Endodermal cell (in vitro differentiated cells): ENCODE measurements around the gene ITFG1. TPM values are rescaled to one million over a fixed set of nuclear protein-coding genes. Genes with fewer than 3 reads are reported as not detected.

Experiments
- DNase-seq: peaks from one replicate; pipeline ENCODE4 v3.0.0-alpha.2; 2017
- H3K27ac ChIP-seq: 2 replicates; pipeline ENCODE4 v1.5.1; 2013; ENCODE audit warnings: mild to moderate bottlenecking, low read depth, low read length, moderate library complexity
- H3K27me3 ChIP-seq: 2 replicates; pipeline ENCODE4 v1.6.1; 2013; ENCODE audit warnings: mild to moderate bottlenecking, low read length, moderate library complexity; ENCODE audit not compliant: insufficient read depth, control insufficient read depth, poor library complexity, severe bottlenecking
- H3K36me3 ChIP-seq: 2 replicates; pipeline ENCODE4 v1.7.0; 2013; ENCODE audit warnings: mild to moderate bottlenecking, low read length, moderate library complexity; ENCODE audit not compliant: control insufficient read depth, insufficient read depth
- H3K4me1 ChIP-seq: one replicate; pipeline ENCODE4 v1.7.0; 2013; ENCODE audit warnings: low read length; ENCODE audit not compliant: control insufficient read depth, insufficient read depth
- H3K4me3 ChIP-seq: 2 replicates; pipeline ENCODE4 v1.5.1; 2013; ENCODE audit warnings: mild to moderate bottlenecking, low read length, moderate library complexity
- H3K9ac ChIP-seq: 2 replicates; pipeline ENCODE4 v1.6.1; 2013; ENCODE audit warnings: mild to moderate bottlenecking, low read length, moderate library complexity; ENCODE audit not compliant: poor library complexity, severe bottlenecking; ENCODE audit errors: extremely low read depth
- H3K9me3 ChIP-seq: 2 replicates; pipeline ENCODE4 v1.6.1; 2013; ENCODE audit warnings: mild to moderate bottlenecking, low read length, moderate library complexity; ENCODE audit not compliant: control insufficient read depth
- H3K27ac Mint-ChIP-seq: 2 replicates; pipeline ENCODE4 v1.8.0; 2020; ENCODE audit warnings: mixed read lengths
- H3K27me3 Mint-ChIP-seq: 2 replicates; pipeline ENCODE4 v1.8.0; 2021; ENCODE audit warnings: mild to moderate bottlenecking, mixed read lengths; ENCODE audit not compliant: insufficient read depth
- H3K36me3 Mint-ChIP-seq: 2 replicates; pipeline ENCODE4 v1.8.0; 2020; ENCODE audit warnings: low read depth, mixed read lengths
- H3K4me1 Mint-ChIP-seq: 2 replicates; pipeline ENCODE4 v1.8.0; 2020; ENCODE audit warnings: mixed read lengths
- H3K4me3 Mint-ChIP-seq: 2 replicates; pipeline ENCODE4 v1.8.0; 2020; ENCODE audit warnings: mild to moderate bottlenecking, moderate library complexity, mixed read lengths
- H3K9me3 Mint-ChIP-seq: 2 replicates; pipeline ENCODE4 v1.8.0; 2020; ENCODE audit warnings: mild to moderate bottlenecking, mixed read lengths
- CTCF ChIP-seq: fragments of 200-600 bp; sonication (generic); conservative IDR thresholded peaks from 2 replicates; pipeline ENCODE4 v1.5.0; 2021; ENCODE audit warnings: antibody characterized with exemption, mild to moderate bottlenecking
- WGBS, 2 experiments: methylation state at CpG; one replicate each; pipeline versions ENCODE4 v1.1.5 to v1.1.7; 2013; ENCODE audit warnings: missing lambda C conversion rate in 2 of 2, mixed read lengths in 1 of 2; ENCODE audit not compliant: insufficient coverage in 1 of 2, insufficient read length in 1 of 2; 5-methylcytosine and 5-hydroxymethylcytosine counted together
- total RNA-seq, 2 donors: library from RNA; stranded (reverse); fragmentation: NEBNext Ultra II Directional in 1 of 2; extraction: Animal tissue kit (Norgen Biotek cat#: 25700) in 1 of 2; gene quantifications; 2 replicates in 1 of 2; 3 replicates in 1 of 2; pipeline ENCODE4 v1.2.1, GENCODE V29; 2021

ITFG1 gene
- total RNA-seq, 2 donors from 2014 or later: 35.6 to 40.0 TPM

DNA sequence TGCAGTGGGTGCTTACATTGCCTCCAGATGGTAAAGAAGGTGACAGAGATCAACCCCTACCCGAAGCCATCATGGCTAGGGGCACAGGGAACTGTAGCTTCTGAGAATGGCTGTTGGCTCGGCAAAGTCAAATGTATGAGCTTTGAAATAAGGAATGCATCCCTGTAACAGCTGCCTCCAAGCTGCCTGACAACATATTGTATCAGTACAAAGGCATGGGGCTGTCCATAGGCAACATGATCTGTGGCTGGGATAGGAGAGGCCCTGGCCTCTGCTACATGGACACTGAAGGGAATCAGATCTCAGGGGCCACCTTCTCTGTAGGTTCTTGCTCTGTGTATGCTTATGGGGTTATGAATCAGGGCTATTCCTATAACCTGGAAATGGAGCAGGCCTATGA, 197.9 kb downstream of the ITFG1 start:
- H3K27me3 Mint-ChIP-seq: no peaks in the 10 kb centered on the region
- Histone ChIP-seq H3K36me3 (peaks cover 11% of the 10 kb centered on the region), H3K27me3 (no peaks in the 10 kb centered on the region), H3K9ac (no peak overlapping the region), H3K4me1 (no peaks in the 10 kb centered on the region), H3K4me3 (no peak overlapping the region), H3K9me3 (no peaks in the 10 kb centered on the region), H3K27ac (no peak overlapping the region)
- no peak for TF ChIP-seq CTCF
- H3K9me3 Mint-ChIP-seq: no peaks in the 10 kb centered on the region
- WGBS, 2 experiments: 90 to 100% methylated on average over 1 to 2 of the region's 2 CpGs
- no peak overlapping the region for H3K27ac Mint-ChIP-seq
- no peak for DNase-seq
- no peak overlapping the region for H3K4me3 Mint-ChIP-seq
- H3K4me1 Mint-ChIP-seq: no peaks in the 10 kb centered on the region
- H3K36me3 Mint-ChIP-seq: peaks cover 9% of the 10 kb centered on the region

DNA sequence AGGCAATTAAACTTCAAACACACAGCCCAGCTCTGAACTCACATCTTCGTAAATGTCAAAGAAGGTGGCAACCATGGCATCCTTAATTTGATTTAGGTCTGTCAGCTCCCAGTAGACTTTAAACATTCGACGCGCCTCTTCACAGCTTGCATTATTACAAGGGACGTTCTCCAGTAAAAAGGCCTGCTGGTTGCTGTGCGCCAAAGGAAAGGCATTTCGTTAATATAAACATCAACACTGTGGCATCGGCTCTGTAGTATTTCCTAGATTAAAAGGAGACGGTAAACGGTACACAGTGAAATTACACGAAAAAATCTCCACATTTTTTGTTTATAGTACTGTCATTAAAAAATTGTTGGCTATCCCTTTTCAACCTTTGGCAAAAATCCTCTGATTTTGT, 200.4 kb downstream of the ITFG1 start:
- Histone ChIP-seq H3K27me3 (no peaks in the 10 kb centered on the region), H3K9me3 (no peaks in the 10 kb centered on the region), H3K36me3 (peaks cover 26% of the 10 kb centered on the region), H3K4me3 (no peak overlapping the region), H3K4me1 (no peaks in the 10 kb centered on the region), H3K27ac (no peak overlapping the region), H3K9ac (no peak overlapping the region)
- WGBS, 2 experiments: 93 to 94% methylated on average over 11 of the region's 11 CpGs
- no peaks in the 10 kb centered on the region for H3K4me1 Mint-ChIP-seq
- DNase-seq: no peak
- H3K27me3 Mint-ChIP-seq: no peaks in the 10 kb centered on the region
- TF ChIP-seq CTCF: no peak
- peaks cover 20% of the 10 kb centered on the region for H3K36me3 Mint-ChIP-seq
- no peaks in the 10 kb centered on the region for H3K9me3 Mint-ChIP-seq
- no peak overlapping the region for H3K27ac Mint-ChIP-seq
- no peak overlapping the region for H3K4me3 Mint-ChIP-seq

- peaks cover 20% of the 10 kb centered on the region for H3K36me3 Mint-ChIP-seq
Observed at GRCh38 chr16:47258874-47259461, 201.9 kb downstream of the ITFG1 start.

More at GRCh38 chr16:47258874-47259461, 201.9 kb downstream of the ITFG1 start:
- TF ChIP-seq CTCF: peak; percentile 91
- no peak overlapping the region for H3K9ac ChIP-seq
- H3K4me3 ChIP-seq: no peak overlapping the region
- no peaks in the 10 kb centered on the region for H3K27me3 ChIP-seq
- WGBS, 2 experiments: 83% methylated on average over 1 of the region's 2 CpGs; no CpG with 5 or more reads in 1 of the 2 experiments
- H3K27me3 Mint-ChIP-seq: no peaks in the 10 kb centered on the region
- peaks cover 26% of the 10 kb centered on the region for H3K36me3 ChIP-seq
- no peaks in the 10 kb centered on the region for H3K9me3 ChIP-seq
- DNase-seq: peak; percentile 65
- H3K27ac Mint-ChIP-seq: no peak overlapping the region
- no peaks in the 10 kb centered on the region for H3K4me1 ChIP-seq
- H3K4me1 Mint-ChIP-seq: no peaks in the 10 kb centered on the region
- H3K4me3 Mint-ChIP-seq: no peak overlapping the region
- H3K27ac ChIP-seq: no peak overlapping the region
- no peaks in the 10 kb centered on the region for H3K9me3 Mint-ChIP-seq
